DMS53 treated with DMSO at 0.1 percent for 48 hours (cell line): ENCODE measurements around the gene MPDU1.

Source experiments
- DNase-seq: peaks from one replicate; lab custom pipeline; 2025; ENCODE audit not compliant: unreplicated experiment; lab: John Stamatoyannopoulos, UW

Gene MPDU1

GRCh38 chr17:7560172-7561027 lies 23.3 kb upstream of the MPDU1 start:
- peak; percentile 56 for DNase-seq

DNA sequence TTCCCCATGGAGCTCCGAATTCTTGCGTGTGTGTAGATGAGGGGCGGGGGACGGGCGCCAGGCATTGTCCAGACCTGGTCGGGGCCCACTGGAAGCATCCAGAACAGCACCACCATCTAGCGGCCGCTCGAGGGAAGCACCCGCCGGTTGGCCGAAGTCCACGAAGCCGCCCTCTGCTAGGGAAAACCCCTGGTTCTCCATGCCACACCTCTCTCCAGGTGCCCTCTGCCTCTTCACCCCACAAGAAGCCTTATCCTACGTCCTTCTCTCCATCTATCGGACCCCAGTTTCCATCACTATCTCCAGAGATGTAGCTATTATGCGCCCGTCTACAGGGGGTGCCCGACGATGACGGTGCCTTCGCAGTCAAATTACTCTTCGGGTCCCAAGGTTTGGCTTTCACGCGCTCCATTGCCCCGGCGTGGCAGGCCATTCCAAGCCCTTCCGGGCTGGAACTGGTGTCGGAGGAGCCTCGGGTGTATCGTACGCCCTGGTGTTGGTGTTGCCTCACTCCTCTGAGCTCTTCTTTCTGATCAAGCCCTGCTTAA lies 22.6 kb upstream of the MPDU1 start:
- peak; percentile 92 for DNase-seq

- peak; percentile 88 for DNase-seq
Observed at GRCh38 chr17:7561589-7562207, 22.0 kb upstream of the MPDU1 start, which contains the start of gene SENP3. Gene SENP3 (plus strand): TSS chr17:7561919. CDS start chr17:7563077, 1,158 bp downstream.

DNA sequence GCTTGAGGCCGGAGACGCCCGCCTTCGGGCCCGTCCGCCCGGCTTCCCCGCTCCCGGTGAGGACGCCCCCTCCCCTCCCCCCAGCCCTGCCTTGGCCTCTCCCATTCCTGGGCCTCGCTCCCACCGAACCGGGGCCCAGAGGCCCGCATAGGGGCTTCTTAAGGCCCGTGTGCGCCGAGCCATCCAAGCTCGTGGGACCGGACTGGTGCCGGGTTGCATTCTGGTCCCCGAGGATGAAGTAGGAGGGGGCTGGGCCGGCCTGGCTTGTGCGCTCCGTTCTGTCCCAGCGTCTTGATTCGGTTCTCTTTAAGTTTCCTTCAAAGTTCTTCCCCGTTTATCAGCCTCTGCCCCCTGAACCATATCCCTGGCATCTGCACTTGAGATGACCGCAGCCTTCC lies 21.4 kb upstream of the MPDU1 start:
- DNase-seq = no peak

- no peak for DNase-seq
Observed at GRCh38 chr17:7563115-7563869, 20.4 kb upstream of the MPDU1 start.

DNA sequence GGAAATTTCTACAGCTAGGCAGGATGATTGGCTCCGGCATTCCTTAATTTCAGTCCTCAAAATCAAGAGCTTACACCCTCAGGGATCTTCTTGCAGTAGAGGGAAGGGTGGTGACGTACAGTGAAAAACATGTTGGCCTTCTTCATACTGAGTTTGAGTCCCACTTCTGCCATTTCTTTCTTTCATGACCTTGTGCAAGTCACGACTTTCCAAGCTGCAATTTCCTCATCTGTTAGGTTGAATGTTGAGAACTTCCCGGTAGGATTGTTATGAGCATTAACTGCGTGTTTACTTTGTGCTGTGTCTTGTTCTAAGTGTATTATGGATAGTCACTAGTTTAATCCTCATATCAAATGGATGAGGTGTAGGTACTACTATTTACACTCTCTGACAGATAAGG lies 14.1 kb upstream of the MPDU1 start:
- DNase-seq = no peak

- DNase-seq = no peak
Observed at GRCh38 chr17:7570351-7570750, 13.3 kb upstream of the MPDU1 start.

DNA sequence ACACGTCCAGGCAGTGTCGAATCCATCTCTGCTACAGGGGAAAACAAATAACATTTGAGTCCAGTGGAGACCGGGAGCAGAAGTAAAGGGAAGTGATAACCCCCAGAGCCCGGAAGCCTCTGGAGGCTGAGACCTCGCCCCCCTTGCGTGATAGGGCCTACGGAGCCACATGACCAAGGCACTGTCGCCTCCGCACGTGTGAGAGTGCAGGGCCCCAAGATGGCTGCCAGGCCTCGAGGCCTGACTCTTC lies 11.4 kb upstream of the MPDU1 start:
- no peak for DNase-seq

DNA sequence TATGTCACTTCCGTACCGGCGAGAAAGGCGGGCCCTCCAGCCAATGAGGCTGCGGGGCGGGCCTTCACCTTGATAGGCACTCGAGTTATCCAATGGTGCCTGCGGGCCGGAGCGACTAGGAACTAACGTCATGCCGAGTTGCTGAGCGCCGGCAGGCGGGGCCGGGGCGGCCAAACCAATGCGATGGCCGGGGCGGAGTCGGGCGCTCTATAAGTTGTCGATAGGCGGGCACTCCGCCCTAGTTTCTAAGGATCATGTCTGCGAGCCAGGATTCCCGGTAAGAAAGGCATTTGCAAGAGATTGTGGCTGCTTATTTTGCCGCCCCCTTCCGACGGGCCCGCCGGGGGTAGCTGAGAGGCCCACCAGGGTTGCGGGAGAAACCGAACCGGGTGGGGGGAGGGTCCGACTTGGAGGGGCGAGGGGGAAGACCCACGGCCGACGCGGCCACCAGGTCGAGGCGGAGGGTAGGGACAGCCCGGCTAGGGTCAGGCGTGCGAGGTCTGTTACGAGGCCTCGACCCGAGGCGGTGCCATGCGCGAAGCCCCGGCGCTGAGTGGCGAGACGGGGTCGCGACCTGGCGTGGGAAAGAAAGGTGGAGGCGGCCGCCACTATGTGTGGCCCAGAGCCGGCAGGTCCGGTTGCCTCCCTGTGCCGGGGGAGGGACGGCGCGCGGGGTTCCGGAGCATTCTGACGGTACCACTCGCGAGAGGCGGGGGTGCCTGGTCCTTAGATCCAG lies 10.9 kb upstream of the MPDU1 start:
- DNase-seq = peak; percentile 99

DNA sequence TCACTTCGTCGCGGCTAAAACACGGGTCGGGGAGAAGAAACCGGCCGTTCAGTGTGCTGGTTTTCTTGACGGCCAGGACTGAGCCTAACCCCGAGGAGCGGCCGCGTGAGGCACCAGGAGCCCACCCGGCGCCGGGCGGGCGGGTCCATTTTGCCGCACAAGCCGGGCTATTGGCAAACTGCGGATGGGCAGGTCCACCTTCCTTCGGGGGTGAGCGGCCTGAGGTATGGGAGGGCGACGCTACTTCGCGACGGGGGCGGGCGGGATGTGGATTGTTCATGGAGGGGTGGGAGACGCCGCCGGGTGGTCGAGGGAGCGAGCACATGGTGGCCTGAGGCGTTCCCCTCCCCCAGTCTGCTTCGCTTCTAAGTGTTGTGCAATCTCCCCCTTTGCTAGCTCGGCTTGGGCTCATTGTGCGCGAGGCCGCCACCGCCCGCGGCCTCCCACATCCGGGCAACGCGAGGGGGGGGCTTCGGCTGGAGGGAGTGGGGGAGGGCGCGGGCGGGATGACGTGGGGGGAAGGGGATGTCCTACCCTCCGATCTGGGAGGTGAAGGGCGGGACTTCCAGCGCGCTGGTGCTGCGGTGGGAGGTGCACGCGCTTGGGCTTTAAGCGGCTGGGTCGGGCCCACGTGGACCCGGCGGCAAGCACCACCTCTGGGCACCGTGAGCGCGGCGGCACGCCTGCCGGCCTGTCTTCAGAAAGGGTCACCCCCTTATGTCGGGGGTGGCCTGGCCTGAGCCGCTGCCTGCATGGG lies 10.2 kb upstream of the MPDU1 start:
- DNase-seq = peak; percentile 82

GRCh38 chr17:7574176-7574953 lies 9.3 kb upstream of the MPDU1 start:
- DNase-seq = no peak

DNA sequence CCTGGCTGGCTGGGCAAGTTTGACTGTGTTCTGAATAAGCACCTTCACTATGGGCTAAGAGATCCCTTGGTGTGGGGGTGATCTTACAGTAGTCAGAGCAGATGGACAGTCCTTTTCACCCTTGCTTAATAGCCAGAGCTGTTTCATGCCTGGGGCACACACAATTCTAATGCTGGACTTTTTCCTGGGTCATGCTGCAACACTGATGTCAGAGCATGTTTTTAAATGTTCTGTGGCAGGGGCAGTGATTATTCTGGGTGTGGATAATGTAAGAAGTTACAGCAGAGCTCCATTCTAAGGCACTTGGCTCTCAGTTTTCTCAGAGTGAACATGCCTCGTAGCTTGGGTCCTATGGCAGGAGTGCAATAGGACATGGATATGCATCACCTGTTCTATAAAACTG lies 8.2 kb upstream of the MPDU1 start:
- no peak for DNase-seq

- DNase-seq = no peak
Observed at GRCh38 chr17:7575959-7576358, 7.7 kb upstream of the MPDU1 start.

GRCh38 chr17:7576432-7576937 lies 7.2 kb upstream of the MPDU1 start:
- no peak for DNase-seq

GRCh38 chr17:7577327-7578199 lies 6.1 kb upstream of the MPDU1 start:
- no peak for DNase-seq

GRCh38 chr17:7579001-7579833 lies 4.4 kb upstream of the MPDU1 start, which contains the start of gene CD68:
Gene CD68 (plus strand): TSS chr17:7579638. CDS start chr17:7579678, 40 bp downstream.
- peak; percentile 80 for DNase-seq

- DNase-seq = no peak
Observed at GRCh38 chr17:7579834-7580603, 3.6 kb upstream of the MPDU1 start.
